GM21529 (cell line): Measurements from ENCODE around the gene SORBS2.

ENCODE experiments used
- ATAC-seq: cut with Tn5 transposase; IDR thresholded peaks from one replicate; pipeline ENCODE4 v1.9.1; 2021; ENCODE audit not compliant: unreplicated experiment

Gene SORBS2

DNA sequence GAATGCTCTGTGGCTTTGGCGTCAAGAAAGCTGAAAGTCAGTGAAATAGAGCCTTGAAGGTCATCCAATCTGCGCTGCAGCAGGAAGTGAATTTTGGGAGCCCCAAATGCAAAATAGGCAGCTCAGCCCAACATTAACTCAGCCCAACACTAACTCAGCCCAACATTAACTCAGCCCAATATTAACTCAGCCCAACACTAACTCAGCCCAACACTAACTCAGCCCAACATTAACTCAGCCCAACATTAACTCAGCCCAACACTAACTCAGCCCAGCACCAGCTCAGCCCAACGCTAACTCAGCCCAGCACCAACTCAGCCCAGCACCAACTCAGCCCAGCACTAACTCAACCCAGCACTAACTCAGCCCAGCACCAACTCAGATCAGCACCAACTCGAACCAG lies 71.5 kb downstream of the SORBS2 start:
- ATAC-seq = no peak

DNA sequence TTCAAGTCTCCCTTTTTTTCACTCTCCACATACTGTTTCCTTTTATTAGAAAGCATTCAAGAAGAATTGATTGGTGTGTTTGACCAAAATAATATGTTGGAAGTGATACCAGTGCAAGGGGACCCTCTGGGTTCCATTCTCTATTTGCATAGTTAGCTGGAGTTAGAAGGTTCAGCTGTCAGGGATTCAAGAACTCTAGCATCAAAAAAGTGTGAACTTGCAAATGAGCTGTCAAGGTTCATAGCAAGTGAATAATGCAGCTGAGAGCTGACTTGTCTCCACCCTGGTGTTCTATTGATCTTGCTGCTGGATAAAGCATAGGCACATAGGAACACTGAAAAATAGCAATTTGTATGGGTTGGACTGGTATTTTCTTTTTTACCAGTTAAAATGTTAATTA lies 73.2 kb downstream of the SORBS2 start:
- ATAC-seq = no peak

DNA sequence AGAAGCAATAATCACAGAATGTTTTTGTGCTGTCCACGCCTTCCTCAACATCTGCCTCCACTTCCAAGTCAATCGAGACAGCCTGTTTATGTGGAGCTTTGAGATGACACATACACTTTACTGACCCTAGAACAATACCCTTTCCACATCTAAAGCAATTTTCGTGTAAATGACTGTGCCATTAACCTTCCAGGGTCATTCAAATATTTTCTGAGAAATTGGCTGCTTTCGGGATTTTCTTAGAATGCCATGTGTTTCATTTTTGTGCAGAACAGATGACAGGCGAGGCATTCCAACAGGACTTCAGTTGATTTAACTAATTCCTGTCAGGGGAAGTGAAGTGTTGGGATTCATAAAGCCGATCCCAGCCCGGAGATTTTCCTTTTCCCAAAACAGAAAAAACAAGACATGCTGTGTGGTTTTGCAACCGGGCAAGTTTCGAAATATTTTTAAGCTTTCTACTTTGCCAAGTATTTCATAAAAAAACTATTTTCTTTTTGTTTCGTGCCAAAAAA lies 73.9 kb downstream of the SORBS2 start:
- ATAC-seq = no peak

DNA sequence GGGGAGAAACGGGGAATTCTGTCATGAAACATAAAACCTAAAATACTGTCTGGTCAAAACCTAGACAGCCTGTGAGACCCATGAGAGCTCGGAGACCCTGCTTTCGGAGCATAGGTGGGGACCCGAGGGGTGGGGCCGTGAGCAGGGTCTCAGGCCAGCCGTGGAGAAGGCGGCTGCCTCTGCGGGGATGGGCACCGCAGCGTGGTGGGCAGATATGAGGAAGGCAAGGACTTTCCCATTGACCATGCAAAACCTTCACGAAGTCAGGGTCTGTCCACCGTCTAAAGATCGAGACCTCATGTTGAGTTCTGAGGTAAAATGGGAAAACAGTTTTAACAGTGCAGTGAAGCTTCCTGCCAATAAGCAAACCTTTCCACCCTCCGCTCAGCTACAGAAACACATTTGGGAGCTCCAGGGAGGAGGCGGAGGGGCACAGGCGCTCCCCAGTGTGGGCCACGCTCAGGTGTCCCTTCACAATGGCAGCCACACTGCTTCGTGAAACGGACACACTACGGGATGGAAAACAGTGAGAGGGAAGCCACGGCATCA lies 74.4 kb downstream of the SORBS2 start:
- ATAC-seq = no peak

DNA sequence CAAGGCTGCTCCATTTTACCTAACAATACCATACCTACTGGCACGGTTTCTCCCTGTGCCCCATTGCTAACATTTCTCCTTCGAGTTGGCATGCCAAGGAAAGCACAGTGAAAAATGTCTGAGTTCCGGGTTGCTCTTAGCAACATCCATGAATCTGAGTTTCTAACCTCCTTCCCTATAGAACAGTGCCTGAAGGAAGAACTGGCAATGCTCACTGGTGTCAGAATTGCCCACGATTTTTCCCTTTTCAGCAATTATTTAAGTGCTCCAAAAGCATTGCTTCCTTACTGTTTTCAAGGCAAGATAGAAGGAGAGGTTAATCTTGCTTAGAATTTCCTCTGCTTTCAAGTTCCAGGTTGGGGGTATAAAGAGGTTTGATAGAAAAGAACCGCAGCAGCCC lies 75.1 kb downstream of the SORBS2 start:
- no peak for ATAC-seq

DNA sequence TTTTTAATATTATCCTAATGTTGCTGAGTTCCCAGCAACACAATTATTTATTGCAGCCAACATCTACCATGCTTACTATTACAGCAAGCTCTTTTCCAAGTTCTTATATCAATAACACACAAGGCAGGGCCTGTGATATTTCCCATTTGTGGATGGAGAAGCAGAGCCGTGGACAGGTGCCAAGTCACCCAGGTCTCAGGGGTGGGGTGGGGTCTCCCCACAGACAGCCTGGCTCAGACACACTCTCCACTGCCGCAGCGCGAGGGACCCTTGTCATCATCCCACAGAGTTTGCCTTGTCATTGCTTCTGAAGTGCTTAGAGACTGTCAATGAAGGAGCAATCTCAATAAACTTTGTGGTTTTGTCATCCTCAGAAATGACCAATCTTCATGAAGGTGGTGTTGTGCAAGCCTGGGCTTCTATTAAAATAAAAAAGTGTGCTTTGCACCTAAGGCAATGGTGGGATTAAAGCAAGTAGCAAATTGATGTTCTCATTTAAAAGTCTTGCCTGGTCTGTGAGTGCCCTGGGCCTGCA lies 76.1 kb downstream of the SORBS2 start:
- no peak for ATAC-seq

DNA sequence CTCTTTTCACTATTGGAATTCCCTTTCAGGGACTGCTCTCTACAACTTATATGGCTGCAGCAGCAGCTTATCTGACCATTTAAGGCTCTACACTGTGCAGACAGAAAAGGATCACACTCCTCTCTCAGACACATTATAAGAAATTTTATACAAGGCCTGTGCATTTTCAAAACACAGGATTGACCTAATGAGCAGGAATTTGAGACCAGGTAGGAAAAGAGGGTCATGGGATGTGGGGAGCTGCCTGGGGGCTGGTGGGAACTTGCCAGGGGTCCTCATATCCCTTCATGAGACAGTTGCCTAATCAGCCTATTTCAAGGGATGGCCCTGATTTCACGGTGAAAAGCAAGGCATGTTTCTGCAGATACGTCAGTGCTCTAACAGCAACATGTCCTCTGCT lies 77.1 kb downstream of the SORBS2 start:
- no peak for ATAC-seq

DNA sequence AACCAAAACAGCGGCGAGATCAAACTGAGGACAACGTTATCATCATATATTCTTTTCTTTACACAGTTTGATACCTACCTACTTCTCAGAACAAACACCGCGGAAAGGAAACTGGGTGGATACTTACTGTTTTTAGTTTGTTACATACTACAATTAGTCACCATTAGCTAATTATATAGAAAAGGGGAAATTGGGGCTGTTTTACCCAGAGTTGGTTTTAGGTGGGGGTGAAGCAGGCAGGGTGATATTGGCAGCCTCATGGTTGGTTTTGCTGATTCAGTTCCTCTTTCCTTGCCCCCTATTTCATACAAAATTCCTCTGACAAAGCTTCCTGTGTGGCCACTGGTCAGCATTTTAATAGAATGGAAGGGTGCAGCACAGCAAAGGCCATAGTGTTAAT lies 77.8 kb downstream of the SORBS2 start:
- ATAC-seq = peak; percentile 64

DNA sequence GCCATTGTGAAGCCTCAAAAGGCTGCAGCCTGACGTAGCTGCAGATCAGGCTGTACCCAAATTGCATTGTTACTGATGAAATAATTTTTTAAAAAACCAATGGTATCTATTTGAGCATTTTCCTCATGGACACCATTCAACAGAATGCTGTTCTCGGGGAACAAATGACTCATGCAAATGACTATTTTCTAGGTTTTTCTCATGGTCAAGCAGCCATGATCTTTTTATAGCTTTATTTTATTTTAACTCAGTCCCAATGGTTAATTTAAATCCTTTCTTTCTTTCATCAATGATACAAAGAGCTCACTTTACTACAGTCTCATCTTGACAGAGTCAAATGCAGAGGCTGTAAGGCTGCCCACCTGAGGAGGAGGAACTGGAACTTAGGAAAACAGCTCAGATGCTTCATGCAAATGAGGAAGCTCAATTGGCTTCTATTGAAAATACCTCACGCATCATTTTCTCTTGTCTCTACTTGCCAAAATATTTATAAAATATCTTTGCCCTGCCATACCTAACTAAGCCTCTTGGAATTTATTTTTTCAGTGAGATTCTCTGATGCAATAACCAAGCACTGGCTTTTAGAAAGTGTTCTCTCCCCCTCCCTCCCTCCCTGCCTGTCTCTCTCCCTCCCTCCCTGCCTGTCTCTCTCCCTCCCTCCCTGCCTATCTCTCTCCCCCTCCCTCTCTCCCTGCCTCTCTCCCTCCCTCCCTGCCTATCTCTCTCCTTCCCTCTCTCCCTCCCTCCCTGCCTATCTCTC lies 81.0 kb downstream of the SORBS2 start:
- ATAC-seq = peak; percentile 60

DNA sequence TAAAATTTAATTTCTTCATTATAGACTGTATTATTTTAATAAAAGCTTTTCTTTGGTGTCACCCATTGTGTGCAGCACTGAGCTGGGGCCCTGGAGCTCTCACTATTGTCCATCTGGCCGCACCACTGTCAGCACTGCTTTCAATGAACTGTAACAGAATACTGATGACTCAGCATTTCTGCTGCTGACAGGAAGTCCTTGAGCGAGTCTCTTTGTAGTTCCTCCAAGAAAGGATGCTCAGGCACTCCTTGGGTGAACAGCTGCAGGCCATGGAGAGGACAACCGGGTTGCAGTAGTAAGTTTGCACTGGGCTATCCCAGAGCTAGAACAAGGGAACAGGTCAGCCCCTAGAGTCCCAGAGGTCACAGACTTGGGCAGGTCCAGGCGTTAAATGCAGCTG lies 81.6 kb downstream of the SORBS2 start:
- peak; percentile 53 for ATAC-seq

DNA sequence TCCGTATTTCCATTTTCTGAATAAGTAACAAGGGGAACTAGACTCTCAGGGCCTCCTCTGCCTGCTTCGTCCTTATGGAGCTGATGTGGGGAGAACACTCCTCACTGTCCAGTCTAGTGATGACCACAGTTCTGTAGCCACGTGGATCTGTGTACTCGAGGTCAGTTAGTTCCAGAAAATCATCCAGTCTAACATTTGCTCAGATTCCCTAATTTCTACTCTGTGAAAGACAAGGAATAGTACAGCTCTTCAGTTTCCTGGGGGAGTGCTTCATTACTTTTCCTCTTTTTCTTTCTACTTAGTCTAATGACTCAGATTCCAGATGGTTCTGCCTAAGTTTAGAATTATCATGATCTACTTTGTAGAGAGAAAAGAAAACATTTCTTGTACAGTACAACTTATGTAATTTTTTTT lies 82.6 kb downstream of the SORBS2 start:
- ATAC-seq = no peak

DNA sequence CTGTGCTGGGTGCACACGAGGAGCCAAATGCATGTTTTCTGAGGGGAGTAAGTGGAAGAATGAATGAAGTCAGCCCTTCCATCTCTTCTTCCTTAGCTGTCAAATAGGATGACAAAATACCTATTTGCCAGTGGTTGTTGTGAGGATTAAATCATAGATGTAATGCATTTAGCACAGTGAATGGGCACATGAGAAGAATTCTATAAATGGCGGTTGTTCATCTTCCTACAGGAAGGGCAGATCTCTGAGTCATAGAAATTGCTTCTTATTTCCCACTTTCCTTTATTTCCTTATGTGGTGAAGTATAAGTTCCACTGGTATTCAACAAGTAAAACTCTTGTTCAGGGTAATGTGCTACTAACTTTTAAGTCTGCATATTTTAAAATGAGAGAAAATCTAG lies 83.1 kb downstream of the SORBS2 start:
- ATAC-seq = no peak

DNA sequence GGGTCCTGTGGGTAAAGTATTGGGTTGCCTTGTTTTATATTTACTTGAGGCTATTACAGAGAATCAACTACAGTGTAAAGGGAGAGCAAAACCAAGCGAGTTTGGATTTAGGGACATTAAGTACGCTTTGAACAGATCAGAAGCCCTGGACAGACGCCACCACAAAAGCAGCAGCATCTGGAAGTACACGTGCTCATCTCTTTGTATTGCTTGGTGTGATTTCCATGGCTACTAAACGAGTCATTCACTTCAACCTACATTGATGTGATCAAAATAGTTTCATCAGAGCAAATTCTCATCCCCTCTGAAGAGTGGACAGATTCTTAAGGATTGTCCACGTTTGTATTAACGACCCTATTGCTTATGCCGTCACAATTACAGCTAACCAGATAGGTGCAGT lies 85.1 kb downstream of the SORBS2 start:
- no peak for ATAC-seq

DNA sequence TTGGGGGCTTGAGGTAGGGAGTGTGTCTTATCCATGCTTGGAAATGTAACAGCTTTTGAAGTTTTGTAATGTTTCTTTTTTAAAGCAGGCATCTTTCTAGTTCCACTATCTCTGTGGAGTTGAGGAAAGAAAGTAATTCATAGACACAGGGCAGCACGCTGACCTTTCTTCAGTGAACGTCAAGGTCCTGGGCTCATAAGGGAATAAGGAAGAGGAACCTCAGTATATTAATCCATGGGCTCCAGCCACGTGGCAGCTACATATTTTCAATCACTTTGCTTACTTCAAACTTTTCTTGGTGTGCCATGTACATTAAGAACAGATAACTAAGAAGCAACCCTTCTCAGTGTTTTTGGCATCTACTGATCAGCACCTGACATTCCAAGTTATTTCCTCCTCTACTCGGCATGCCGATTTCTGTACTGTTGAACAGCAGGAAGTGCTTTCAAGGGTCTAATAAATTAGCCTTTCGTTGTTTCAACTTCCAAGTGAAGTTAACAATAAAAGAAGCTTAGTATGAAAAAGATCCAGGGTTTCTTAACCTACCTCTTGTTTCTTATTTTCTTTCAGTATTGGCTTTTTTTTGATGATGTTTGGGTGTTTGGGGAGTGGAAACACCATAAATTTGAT lies 88.2 kb downstream of the SORBS2 start:
- no peak for ATAC-seq

DNA sequence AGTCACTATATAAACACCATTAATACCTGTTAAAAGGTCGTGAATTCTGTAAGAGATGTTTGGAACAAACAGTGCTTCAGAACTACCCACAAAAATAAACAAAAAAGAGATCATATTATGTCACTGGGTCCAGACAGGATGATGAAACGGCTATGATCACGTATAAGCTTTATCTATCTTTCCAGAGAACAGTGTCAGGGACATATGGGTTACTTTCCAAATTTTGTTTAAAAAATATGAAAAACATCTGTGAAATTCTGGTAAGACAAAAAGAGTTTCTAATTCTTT lies 90.0 kb downstream of the SORBS2 start:
- no peak for ATAC-seq

DNA sequence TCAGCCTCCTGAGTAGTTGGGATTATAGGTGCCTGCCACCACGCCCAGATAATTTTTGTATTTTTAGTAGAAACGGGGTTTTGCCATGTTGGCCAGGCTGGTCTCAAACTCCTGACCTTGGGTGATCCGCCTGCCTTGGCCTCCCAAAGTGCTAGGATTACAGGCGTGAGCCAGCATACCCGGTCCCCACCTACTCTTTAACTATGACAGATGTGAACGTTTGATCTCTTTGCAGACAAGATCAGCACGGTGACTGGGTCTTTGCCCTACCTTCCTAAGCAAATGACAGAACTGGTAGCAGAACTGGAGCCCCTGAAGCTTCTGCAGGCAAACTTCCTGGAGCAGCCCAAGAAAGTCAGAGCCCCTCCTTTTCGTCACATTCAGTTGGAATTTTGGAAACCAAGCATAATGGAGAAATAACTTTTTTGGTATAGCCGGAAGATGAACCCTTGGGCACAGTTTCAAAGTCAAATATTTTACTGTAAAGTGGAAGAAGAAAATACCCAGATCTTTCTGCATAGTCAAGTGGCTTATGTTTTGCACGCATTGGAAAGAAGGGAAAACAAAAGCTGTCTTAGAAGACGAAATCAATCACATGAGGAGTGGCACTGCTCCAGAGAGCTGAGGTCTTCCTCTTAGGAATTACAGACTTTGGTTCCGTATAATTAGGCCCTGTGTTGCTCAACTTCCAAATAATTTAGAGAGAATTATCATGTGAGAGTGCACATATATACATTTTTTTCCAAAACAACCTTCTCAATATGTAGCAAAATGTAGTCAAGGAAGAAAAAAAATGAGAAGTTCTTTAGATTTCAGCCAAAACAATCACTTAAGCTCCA lies 90.6 kb downstream of the SORBS2 start:
- no peak for ATAC-seq

DNA sequence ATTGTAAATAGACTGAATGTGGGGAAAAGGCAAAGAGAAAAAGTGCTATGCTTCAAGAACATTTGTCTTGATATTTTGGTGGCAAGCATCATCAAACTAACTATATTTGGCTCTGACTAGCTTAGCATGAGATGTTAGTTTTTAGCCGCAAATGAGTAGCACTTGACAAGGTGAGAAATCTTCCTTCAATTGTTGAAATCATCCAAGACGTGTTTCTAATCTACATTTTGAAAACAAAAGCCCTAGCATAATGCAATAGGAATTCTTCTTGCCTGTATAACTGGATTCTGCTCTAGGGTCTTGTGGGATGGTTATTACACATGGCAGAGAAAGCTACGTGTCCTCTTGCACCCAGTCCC lies 92.5 kb downstream of the SORBS2 start:
- no peak for ATAC-seq

DNA sequence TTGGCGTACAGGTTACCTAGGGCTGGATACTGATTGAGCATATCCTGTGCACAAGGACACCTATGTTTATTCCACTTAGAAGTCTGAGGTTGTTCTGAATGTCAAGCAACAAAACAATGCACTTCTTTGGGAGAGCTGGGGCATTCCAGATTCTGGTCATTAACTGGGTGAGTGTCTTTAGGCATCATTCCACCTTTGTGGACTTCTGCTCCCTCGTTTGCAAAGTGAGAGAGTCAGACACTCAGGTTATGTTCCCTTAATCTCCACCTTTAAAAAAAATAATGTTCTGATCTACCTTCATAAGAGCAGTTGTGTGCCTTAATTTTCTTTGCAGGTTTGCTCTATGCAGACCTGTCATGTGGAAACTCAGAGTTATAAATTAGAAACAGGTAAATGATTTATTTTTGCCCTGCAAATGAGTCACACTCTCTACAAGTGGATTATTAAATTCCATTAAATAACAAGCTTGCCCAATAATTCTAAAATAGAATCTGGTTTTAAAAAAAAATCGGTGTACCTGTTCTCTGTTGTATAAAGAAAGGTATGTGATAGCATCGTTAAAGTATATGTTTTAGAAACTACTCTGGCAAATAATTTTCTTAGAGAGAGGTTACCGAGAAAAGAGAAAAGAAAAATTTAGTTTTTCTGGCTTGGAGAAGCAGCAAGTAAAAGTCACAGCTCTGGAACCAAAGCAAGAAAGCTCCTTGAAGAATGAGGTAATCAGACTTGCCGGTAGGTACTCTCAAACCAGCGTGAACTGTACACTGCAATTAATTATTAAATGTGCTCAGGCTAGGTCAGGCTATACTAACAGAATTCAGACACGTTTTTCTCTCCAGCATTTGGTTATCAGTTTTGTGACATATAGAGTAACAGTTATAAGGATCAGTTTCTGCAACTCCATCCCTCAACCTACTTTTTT lies 93.2 kb downstream of the SORBS2 start:
- ATAC-seq = no peak

DNA sequence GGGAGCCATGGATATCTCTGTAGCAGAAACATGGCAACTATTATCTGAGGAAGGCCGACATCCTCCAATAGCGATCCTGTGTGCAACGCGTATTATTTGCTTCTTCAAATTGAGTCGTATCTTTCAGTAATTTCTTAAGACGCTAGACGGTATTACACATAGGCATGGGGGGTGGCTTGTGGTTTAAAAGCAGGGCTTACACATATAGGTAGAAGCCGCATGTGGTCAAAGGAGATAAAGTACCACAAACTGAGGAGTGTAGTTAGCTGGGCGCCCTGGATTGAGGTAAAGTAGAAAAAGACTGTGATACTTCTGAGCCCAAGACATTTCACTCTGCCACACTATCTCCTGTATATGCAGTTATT lies 94.6 kb downstream of the SORBS2 start:
- ATAC-seq = no peak

DNA sequence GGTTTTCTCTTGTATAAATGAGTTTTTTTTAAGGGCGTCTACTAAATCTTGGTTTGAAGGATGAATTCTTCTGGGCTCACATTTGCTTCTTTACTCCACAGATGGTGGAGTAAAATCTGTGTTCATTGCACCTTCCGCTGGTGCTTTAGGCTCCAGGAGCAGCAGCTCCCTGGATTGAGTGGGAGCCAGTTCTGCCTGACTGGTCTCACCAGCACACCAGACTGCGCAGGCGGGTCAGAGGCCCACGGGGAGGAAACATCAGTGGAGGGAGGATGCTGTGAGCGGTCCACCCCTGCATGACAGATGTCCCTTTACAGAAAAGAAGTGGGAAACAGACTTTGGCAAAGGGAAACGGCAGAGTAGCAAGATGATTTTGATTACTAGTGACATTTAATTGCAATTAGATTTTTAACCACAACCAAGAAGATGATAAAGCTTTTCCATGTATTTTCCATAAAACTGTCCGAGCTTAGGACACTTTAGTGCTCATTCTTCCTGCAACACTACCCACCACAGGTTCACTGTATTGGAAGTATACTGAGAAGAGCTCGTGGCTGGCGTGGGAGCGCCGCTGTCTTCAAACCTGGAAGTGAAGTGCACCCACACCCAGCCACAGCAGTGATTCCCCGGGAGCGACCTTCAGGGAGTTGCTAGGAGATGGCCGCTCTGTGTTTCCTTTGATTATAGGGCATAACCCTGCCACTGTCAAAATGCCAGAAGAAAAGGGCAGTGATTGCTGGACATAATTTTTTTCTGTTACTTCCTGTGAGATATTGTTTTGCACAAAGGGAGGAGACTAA lies 95.2 kb downstream of the SORBS2 start:
- no peak for ATAC-seq
